ENCODE measurements around the gene ERBB2.
A peak's percentile ranks its signal among the peaks of the same experiment; 100 is the strongest.
"Not testable (repeated sequence)": the region's sequence is repeated elsewhere in the genome, so short reads cannot be mapped to it uniquely, and the experiment has no call there.

Gene ERBB2

GRCh38 chr17:39750131-39751015 is 50.5 kb downstream of the ERBB2 start:
- no peak for DNase-seq

- DNase-seq: no peak
These were observed 51.2 kb downstream of the ERBB2 start for GRCh38 chr17:39751016-39751543.

DNA sequence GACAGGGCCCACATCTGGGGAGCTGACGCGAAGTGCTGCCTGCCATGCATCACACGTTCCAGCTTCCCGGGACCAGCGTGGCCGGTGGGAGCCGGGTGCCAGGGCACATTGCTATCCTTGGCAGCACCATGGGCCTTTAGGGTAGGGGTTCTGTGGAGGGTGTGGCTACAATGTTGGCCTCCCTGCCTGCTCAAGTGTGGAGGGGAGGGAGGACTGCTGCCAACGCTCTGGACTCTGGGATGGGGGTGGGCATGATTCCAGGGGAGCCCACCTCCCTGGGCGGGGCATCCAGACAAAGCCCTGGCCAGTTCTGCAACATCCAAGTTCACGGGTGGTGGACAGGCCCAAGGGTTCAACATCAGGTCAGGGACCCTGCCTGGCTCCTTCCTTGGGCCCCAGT is 51.8 kb downstream of the ERBB2 start:
- DNase-seq: no peak

DNA sequence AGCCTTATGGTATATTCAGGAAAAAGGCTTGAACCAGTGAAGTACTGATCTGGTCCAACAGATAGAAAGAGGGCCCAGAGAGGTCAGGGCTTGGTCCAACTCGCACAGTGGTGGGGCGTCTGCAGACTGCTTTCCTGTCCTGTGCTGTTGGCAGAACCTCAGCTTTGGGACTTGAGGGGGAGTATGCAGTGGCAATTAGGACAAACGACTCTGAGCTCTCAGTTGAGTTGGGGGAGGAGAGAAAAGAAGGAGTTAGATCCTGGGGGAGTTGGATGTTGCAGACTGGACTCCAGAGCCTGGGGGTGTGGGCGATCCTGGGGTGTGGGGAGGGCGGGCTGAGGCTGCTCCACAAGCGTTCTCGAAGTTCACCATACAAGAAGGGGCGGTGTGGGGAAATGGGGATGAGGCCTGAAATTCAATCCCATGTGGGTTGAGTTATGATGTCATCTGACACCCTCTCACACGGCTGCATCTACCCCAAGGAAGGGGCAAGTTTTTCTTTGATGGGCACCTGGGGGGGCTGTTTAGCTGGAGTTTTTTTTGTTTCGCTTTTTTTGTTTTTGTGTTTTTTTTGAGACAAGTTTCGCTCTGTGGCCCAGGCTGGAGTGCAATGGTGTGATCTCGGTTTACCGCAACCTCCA is 52.5 kb downstream of the ERBB2 start:
- no peak for DNase-seq

GRCh38 chr17:39753514-39754160 is 53.8 kb downstream of the ERBB2 start:
- DNase-seq: peak; percentile 82

DNA sequence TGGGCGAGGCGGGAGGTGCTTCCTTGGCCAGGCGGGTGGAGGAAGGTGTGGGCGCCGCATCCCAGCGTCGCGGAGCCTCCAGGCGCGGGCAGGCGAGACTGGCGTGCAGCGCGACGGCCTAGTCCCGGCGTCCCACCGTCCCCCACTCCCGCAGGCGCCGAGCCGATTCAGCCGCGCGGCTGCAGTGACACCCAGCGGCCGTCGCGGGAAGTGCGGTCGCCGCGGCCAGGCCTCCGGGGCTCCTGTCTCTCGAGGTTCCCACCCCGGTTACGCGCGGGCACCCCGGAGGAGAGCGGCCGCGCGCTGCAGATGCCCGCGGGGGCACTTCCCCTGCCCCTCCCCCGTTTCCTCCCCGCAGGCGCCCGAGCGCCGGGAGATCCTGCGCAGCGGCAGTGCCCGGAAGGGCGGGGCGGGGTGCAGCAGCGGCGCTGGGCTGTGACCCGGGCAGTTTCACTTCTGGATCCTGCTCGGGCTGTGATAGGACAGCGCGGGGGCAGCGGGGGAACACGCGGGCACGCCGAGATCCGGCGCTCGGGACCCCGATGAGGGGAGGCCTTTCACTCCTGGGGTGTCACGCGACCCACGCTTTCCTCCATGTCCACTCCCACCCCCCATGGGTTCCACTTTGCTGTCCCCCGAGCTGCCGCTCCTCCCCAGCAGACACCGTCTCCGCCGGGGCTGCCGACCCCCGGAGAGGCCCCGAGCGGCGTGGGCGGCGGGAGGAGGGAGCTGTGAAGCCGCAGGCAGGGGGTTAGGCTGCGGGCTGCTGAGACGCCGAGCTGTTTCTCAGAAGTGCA is 54.5 kb downstream of the ERBB2 start:
- peak; percentile 97 for DNase-seq

DNA sequence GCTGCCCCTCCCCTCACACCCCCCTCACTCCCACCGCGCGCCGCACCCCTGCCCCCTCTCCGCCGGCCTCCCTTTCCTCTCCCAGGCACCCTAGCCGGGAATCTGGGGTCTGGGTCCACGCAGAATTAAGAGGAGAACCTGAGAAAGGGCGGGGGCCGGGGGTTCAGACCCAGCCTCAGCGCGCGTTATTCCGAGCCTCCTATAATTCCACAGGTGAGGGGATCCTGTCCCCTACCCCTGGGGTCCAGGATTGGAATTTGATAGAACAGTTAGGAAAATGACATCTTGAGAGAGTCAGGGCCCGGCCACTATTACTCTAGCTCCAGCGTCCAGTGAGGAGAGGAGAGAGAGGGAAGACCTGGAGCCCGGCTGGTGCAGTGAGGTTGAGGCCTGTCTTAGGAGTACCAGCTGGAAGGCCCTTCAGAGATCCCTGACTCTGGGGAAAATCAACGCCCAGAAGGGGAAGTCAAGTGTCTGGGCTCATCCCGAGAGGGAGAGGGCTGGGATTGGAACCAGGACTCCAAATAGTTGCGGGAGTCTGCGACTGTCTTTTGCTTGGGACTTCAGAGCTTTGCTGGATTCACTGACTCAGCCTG is 55.2 kb downstream of the ERBB2 start:
- DNase-seq: no peak

DNA sequence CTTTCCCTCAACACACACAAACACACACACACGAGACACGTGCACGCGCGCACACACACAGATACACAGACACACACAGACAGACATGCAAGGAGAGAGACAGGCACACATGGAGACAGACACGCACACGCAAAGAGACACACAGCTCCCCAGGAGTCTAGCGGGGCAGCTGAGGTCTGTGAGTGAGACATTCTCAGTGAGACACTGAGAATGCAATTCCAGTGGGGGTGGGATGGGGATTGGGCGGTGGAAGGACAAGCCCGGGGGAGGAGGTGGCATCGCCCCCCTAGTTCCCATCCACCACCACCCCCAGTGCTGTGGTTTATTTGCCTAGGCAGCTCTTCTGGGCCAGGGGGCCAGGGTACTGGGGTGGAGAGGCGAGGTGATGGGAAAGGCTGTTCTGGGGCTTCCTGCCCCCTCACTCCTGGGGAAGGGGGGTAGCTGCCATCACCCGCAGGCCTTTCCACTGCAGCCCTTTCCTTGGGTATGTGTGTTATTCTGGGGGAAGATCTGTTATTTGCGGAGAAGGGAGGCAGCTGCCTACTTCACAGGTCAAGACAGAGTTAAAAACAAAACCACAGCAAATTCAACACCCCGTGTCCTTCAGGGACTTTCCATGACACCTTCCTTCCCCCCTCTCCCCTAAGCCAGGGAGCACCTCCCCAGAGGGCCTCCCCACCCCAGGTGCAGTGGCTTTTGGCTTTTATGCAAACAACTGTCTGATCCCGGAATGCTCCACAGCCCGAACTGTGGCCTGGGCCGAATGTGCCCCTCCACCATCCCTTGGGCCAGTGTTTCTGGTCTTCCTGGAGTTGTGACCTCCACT is 55.9 kb downstream of the ERBB2 start:
- peak; percentile 76 for DNase-seq

- DNase-seq: peak; percentile 46
These were observed 56.7 kb downstream of the ERBB2 start for GRCh38 chr17:39756380-39757079.

DNA sequence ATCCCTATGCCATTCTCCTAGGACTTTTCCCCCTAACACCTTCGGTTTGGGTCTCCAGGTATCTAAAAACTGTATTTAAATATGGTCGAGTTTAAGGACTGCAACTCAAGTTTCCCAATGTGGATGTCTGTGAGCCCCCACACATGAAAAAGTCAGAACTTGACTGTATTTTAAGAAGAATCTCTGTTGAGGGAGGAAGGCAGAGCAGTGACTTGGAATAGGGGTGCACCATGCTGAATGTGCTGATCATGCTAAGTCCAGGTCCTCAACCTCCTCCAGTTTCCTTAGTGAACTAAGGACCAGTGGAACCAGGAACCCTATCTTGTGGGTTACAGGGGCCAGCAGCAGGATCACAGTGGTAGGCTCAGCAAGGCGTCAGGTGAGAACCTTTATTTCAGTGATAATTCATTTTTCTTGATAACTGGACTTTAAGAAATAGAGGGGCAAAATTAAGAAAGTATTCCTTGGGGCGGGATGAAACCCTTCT is 57.4 kb downstream of the ERBB2 start:
- DNase-seq: no peak

DNA sequence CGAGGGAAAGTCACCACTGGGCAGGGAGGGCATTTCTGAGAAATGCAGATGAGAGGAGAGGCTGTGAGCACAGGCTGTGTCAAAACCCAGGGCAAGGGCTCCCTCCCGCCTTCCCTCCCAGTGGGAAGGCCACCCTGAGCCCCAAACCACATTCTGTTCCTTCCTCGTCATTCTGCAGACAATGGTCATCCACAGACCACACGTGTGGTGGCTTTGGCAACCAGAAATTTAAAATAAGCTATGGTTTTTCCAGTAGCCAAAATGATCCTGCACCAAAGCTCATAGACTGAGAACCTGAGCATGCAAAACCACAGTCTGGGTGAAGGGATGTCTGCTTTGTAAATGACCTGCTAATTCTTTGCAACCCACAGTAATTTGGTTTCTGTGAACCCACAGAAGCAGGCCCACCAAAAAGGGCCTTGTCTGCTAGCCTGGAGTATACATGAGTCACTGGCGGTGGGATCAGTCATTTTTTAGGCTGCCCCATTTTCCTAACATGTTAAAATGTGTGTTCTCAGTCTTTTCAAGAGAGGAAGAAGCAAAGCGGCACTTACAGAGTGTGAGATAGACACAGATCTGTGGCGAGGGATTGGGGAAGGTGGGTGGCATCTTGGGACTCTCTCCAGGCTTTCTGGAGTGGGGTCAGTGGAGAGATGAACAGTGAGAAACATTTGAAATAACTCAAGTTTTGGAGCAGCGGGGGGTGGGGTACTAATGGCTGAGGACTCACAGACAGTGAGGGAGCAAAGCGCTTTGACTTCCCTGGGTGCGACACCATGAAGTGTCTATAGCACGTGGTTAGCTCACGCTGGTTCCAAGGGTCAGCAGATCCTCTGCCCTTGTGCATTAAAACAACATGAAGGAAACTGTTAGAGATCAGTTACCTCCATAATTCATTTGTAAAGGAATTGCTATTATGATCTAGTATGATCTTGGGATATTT is 58.3 kb downstream of the ERBB2 start:
- peak; percentile 73 for DNase-seq

GRCh38 chr17:39759204-39759603 is 59.3 kb downstream of the ERBB2 start:
- DNase-seq: no peak

- DNase-seq: no peak
These were observed 62.1 kb downstream of the ERBB2 start for GRCh38 chr17:39761861-39762496.

DNA sequence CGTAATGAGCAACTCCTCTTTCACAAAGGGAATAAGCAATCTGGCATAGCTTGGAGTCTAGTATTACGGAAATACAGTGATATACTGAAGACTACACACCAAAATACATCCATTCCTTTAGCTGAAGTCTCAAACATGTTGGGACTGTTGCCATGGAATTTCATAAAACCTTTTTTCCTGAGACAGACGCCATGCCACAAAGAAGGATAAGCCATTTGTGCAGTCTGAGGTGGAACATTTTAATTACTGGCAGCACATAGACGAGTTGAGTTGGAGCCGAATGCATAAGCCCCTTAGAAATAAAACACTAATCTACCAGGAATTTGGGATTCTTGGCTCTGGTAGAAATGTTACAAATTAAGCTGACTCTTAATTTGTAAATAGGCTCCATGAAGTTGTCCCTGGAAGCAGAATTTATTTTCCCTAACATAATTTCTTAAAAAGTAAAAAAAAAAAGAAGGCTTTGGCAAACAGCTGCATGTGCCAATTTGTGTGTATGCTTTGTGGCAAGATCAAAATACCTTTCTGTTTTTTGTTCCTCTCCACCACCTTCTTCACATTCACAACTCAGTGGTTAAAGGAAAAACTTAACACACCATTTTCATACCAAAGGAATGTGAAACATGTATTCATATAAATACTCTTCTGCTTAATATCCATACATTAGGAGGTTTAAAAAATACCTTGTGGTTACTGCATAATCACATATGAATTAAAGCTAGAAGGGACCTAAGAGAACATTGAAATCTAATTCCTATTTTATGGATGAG is 63.4 kb downstream of the ERBB2 start:
- DNase-seq: no peak

DNA sequence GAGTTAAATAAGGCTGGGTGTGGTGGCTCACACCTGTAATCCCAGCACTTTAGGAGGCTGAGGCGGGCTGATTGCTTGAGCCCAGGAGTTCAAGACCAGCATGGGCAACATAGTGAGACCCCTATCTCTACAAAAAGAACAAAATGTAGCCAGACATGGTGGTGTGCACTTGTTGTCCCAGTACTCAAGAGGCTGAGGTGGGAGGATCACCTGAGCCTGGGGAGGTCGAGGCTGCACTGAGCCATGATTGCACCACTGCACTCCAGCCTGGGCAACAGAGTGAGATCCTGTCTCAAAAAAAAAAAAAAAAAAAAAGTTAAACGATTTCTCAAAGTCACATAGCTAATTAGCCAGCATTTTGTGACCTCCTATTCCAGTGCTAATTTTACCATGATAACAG is 64.3 kb downstream of the ERBB2 start:
- not testable (repeated sequence) for DNase-seq

GRCh38 chr17:39765175-39765574 is 65.3 kb downstream of the ERBB2 start:
- no peak for DNase-seq

DNA sequence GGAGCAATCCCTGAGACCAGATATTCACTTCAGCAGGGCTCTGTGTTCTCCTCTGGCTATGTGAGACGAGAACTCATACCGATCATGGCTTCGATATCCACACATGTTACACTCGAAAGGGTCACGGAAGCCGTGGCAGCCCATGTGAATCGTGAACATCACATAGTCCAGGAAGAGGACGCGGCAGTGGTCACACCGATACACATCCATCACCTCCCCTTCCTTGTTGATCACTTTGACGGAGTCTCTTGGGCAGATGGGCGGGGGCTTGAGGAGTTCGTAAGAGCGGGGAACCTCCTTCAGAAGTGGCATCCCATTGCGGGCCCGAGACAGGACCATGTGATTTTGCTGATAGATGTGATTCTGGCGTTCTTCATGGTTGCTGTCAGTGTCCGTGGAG is 65.9 kb downstream of the ERBB2 start:
- DNase-seq: no peak

- no peak for DNase-seq
These were observed 67.3 kb downstream of the ERBB2 start for GRCh38 chr17:39767147-39767546.

All from CD4-positive, alpha-beta T cell treated with Interleukin-17A for 4 hours (primary cell).